IPS-NIHi7 (cell line): ENCODE results near the gene SLC39A3.

ENCODE experiments used
- DNase-seq: peaks from one replicate; pipeline ENCODE4 v3.0.0; 2012; ENCODE audit warnings: mixed read lengths; ENCODE audit errors: extremely low spot score

Gene SLC39A3

GRCh38 chr19:2747349-2747748 is 7.5 kb upstream of the SLC39A3 start:
- DNase-seq: no peak

- no peak for DNase-seq
These were observed 4.3 kb upstream of the SLC39A3 start for GRCh38 chr19:2744113-2744512.

DNA sequence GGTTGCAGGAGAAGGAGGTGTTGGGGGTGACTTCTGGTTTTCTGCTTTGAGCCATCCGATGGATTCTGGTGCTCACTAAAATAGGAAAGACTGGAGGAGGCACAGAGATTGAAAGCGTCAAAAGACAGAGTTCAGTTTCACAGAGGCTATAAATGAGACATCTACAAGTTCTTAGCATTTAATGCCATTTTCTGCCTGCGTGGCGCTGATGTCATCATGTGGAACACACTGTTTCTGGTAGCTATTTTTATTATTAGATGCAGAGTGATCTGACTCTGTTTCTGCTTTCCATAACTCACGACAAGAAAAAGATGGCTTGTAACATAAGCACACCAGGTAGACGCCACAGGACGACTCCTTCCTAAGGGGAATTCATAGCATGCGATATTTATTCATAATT is 3.3 kb upstream of the SLC39A3 start:
- no peak for DNase-seq

- DNase-seq: no peak
These were observed 468 bp upstream of the SLC39A3 start for GRCh38 chr19:2740314-2740656.

DNA sequence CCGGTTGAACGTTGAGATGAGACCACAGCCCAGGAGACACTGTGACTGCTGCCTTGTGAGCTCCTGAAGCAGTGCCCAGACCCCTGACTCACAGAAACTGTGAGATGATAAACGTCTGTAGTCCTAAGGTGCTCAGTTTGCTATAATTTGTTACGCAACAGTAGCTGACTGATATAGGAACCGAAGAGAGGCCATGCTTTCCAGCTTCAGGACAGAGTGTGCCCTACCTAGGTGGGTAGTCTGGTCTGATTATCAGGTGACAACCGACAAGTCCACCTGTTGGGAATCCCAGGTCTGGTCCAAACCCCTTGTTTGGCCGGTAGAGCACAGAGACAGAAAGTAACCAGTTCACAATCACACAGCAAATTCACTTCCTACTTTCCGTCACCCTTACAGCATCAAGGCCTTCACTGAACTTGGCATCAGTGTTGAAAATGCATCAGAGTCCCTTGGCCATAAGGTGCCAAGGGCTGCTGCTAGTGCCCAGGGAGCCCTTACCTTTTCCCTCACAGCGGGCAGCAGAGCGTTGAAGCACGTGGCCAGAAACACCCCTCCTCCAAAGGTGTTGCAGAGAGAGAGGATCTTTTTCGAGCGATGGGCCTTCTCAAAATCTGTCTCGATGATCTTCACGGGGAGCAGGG is 3.1 kb downstream of the SLC39A3 start:
- DNase-seq: no peak

DNA sequence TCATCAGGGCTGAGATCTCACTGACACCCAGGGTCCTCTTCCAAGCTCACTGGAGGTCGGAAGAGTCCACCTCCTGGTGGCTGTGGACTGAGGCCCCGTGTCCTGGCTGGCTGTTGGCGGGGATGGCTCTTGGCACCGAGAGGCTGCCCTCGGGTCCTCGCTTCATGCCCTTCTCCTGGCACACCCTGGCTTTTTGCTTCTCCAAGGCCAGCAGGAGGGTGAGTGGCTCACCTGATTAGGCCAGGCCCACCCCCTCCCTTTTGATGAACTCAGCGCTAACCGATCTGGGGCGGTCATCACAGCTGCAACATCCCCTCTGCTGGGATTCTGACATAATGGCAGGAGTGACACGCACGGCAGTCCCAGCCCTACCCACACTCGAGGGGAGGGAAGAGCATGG is 4.4 kb downstream of the SLC39A3 start:
- no peak for DNase-seq

- no peak for DNase-seq
These were observed 5.1 kb downstream of the SLC39A3 start for GRCh38 chr19:2734589-2735288.

GRCh38 chr19:2733930-2734588 is 5.8 kb downstream of the SLC39A3 start:
- no peak for DNase-seq

- no peak for DNase-seq
These were observed 6.9 kb downstream of the SLC39A3 start for GRCh38 chr19:2732883-2733282.

- no peak for DNase-seq
These were observed 7.6 kb downstream of the SLC39A3 start for GRCh38 chr19:2732157-2732725.

DNA sequence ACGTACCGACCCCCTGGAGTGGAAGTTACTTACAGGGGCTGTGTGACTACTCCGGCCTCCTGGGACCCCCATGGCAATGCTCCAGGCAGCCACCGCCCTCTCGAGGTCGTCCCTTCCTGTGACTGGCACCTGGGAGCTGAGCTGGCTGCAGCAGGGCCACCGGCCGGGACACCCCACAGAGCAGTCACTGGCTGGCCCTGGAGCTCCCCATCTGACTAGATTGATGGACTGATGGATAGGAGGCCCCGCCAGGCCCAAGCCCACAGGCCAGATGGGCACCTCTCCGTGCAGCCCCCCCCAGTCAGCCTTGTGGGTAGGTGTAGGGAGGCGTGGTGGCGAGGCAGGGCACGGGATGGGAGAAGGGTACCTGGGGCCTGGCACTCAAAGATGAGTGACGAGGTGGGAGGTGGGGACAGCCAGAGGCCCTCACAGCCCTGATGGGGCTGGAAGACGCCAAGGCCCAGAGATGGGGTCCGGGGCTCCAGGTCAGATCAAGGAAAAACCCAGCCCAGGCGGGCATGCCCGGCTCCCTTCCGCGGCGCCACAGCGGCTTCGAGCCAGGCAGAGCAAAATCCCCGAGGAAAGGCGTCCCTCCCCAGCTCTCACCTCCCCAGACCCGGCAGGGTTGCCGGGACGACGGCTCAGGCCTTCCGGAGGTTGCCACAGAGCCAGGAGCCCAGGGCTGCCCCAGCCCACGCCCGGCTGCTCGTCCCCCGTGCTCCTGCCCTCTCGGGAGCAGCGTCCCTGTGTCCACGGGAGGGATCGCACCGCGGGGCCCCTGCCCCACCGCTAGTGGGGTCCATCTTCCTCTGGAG is 8.4 kb downstream of the SLC39A3 start:
- DNase-seq: no peak

- DNase-seq: no peak
These were observed 9.6 kb downstream of the SLC39A3 start for GRCh38 chr19:2729943-2730818.

DNA sequence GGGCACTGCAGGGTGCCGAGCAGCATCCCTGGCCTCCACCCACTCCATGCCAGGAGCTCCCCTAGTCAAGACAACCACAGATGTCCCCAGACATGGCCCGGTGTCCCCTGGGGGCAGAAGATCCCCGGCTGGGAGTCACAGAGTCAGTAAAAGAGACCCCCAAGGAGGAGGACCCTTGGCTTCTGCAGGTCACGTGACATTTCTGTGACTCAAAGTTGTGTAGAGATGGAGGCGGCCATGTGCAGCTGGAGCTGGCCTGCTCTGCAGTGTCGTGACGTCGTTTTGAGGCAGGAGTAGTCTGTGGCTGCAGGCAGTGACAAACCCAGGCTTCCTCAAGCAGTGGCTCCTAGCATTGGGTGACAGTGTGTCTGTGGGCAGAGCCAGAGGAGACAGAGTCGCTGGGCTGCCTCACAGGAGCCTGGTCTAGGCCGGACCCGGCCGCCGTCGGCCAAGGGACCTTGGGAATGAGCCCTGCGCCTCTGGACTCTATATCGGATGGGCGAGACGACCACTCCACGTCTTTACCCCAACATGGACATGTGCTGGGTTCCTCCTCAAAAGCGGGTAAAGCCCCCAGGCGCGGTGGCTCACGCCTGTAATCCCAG is 10.9 kb downstream of the SLC39A3 start:
- DNase-seq: no peak

GRCh38 chr19:2727640-2727944 is 12.2 kb downstream of the SLC39A3 start:
- DNase-seq: no peak

- DNase-seq: no peak
These were observed 12.7 kb downstream of the SLC39A3 start for GRCh38 chr19:2726904-2727639.

- DNase-seq: no peak
These were observed 13.5 kb downstream of the SLC39A3 start for GRCh38 chr19:2726160-2726855.

DNA sequence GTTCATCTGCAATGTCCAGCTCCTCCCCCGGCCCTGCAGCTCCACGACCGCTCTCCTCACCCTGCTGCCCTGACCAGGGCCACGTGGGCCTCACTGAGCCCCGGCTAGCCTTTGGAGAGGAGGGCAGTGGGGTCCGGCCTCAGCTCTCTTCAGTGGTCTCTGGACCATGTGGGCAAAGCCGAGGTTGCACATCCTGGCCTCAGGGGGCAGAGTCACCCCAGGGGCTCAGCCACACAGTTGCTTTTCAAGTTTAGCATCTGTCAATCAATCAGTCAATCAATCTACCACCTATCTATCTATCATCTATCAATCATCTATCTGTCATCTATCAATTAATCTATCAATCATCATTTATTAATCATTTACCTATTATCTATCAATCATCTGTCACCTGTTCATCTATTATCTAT is 15.7 kb downstream of the SLC39A3 start:
- no peak for DNase-seq

DNA sequence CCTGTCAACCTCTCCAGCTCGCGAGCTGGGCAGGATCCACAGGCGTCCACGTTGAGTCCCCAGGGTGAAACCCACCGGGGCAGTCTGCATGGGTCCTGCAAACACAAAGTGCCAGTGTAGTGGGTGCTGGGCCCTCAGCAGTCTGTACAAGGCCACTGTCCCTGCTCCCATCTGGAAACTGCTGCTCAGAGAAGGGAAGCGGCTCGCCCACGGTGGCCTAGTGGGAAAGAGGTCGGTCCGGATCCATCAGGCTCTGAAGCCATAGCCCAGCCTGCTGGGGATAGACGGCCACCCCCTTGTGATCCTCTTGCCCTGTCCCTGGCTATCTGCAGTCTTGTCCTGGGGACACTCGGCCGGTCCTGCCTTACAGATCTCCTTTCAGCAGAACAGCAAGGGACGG is 16.1 kb downstream of the SLC39A3 start:
- no peak for DNase-seq

- DNase-seq: no peak
These were observed 16.5 kb downstream of the SLC39A3 start for GRCh38 chr19:2723345-2723715.
